Colonic mucosa (tissue), 4 donors: ENCODE data around the gene TNN. TPM values are rescaled to one million over a fixed set of nuclear protein-coding genes. Genes with fewer than 3 reads are reported as not detected.

Source experiments
- DNase-seq: peaks from one replicate; pipeline ENCODE4 v3.0.0-alpha.2; 2020
- H3K27ac ChIP-seq: fragments of 200-600 bp; one replicate; pipeline ENCODE4 v1.8.0; 2021
- H3K27me3 ChIP-seq: fragments of 200-600 bp; one replicate; pipeline ENCODE4 v1.8.0; 2021
- H3K36me3 ChIP-seq: fragments of 200-600 bp; one replicate; pipeline ENCODE4 v1.8.0; 2021
- H3K4me1 ChIP-seq: fragments of 200-600 bp; one replicate; pipeline ENCODE4 v1.8.0; 2021; ENCODE audit warnings: mild to moderate bottlenecking
- H3K4me3 ChIP-seq: fragments of 200-600 bp; one replicate; pipeline ENCODE4 v1.8.0; 2021
- H3K9ac ChIP-seq, 2 donors: one replicate each; pipeline ENCODE4 v1.7.0; 2013; ENCODE audit warnings: control low read depth in 2 of 2, low read depth in 2 of 2, low read length in 2 of 2
- H3K9me3 ChIP-seq: fragments of 200-600 bp; one replicate; pipeline ENCODE4 v1.8.0; 2021
- intact Hi-C: fragments of 100-400 bp; cut with DNase I; formaldehyde crosslinking; loops from one replicate; pipeline ENCODE4 v1.14.1; 2022
- total RNA-seq, 2 donors: library from RNA; stranded (reverse); fragmentation: NEBNext Ultra II Directional in 1 of 2; extraction: Animal tissue kit (Norgen Biotek cat#: 25700) in 1 of 2; gene quantifications; one replicate each; pipeline ENCODE4 v1.2.1, GENCODE V29; 2021
- TF ChIP-seq, protein P1 (sequence below): fragments of 200-600 bp; IDR thresholded peaks from one replicate; pipeline ENCODE4 v1.8.0; 2022; ENCODE audit warnings: antibody characterized with exemption, mild to moderate bottlenecking
- donor health status: healthy.
- donor health status: DM: no; HTN: no; CAD: no.
- donor health status: DM: no; HTN: no; CAD: no.

Gene TNN
- total RNA-seq, 2 donors from 2014 or later = 0.07 to 0.13 TPM

DNA sequence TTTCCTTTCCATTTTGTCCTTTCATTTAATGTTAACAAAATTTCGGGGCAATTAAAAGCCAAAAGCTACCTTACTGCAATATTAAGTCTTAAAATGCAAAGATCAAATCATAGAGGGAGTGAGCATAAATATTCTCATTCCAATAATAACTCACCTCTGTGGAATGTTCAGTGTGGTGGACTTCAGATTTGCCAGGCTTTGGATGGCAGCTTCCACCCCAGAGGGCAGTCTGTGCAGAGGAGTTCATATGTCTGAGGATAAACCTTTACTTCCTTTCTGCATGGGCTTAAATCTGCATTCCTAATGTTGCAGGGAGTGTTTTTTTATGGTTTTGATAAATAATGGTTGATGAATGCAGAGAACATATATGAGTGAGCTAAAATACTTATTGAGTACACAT, 108.6 kb downstream of the TNN start:
- Histone ChIP-seq H3K9me3 (no peaks in the 10 kb centered on the region), H3K27me3 (no peaks in the 10 kb centered on the region), H3K27ac (no peak overlapping the region), H3K4me3 (no peak overlapping the region), H3K4me1 (no peaks in the 10 kb centered on the region), H3K9ac (no peak overlapping the region), H3K36me3 (no peaks in the 10 kb centered on the region)
- TF ChIP-seq, protein P1, sequence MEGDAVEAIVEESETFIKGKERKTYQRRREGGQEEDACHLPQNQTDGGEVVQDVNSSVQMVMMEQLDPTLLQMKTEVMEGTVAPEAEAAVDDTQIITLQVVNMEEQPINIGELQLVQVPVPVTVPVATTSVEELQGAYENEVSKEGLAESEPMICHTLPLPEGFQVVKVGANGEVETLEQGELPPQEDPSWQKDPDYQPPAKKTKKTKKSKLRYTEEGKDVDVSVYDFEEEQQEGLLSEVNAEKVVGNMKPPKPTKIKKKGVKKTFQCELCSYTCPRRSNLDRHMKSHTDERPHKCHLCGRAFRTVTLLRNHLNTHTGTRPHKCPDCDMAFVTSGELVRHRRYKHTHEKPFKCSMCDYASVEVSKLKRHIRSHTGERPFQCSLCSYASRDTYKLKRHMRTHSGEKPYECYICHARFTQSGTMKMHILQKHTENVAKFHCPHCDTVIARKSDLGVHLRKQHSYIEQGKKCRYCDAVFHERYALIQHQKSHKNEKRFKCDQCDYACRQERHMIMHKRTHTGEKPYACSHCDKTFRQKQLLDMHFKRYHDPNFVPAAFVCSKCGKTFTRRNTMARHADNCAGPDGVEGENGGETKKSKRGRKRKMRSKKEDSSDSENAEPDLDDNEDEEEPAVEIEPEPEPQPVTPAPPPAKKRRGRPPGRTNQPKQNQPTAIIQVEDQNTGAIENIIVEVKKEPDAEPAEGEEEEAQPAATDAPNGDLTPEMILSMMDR = no peak
- intact Hi-C loops = no loop called here
- no peak for DNase-seq

DNA sequence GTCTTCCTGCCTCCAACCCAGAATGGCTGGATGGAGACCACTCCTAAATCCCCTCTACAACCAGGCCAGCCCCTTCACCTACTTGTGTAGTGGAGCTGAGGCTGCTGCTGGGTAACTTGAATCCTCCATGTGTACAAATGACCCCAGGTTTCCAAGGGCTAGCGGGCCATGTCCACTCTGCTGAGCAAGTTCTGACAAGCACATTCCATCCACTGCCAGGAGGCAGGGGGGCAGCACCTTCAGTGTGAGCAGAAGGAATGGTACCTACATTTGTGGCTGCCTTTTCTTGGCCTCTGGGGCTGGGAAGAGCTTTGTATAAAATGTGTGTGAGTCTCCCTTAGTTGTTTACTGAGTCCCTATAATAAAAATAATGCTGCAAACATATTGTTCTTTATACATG, 110.4 kb downstream of the TNN start:
- H3K4me3 ChIP-seq = no peak overlapping the region
- no peak overlapping the region for H3K9ac ChIP-seq
- H3K9me3 ChIP-seq = no peaks in the 10 kb centered on the region
- intact Hi-C loops = no loop called here
- no peaks in the 10 kb centered on the region for H3K4me1 ChIP-seq
- no peak for DNase-seq
- no peaks in the 10 kb centered on the region for H3K36me3 ChIP-seq
- TF ChIP-seq, protein P1 = no peak
- H3K27me3 ChIP-seq = no peaks in the 10 kb centered on the region
- no peak overlapping the region for H3K27ac ChIP-seq

DNA sequence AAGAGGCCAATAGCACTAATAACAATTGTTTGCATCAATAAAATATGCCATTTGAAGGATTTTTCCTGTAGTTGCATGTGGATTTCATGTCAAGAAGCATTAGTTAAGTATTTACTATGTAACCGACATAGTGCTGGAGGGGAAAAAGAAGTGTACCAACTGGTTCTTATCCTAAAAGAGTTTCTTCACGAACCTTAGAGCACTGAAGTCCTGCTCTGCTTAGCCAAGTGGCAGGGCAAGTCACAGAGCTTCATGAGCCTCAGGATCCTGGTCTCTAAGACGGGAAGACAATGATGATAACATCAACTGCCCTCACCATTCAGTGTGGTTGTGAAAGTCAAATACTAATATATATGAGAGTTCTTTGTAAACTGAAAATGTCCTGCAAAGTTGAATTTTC, 110.8 kb downstream of the TNN start:
- Histone ChIP-seq H3K27me3 (no peaks in the 10 kb centered on the region), H3K4me1 (no peaks in the 10 kb centered on the region), H3K9ac (no peak overlapping the region), H3K27ac (no peak overlapping the region), H3K36me3 (no peaks in the 10 kb centered on the region), H3K4me3 (no peak overlapping the region), H3K9me3 (no peaks in the 10 kb centered on the region)
- TF ChIP-seq, protein P1 = no peak
- intact Hi-C loops = no loop called here
- no peak for DNase-seq

DNA sequence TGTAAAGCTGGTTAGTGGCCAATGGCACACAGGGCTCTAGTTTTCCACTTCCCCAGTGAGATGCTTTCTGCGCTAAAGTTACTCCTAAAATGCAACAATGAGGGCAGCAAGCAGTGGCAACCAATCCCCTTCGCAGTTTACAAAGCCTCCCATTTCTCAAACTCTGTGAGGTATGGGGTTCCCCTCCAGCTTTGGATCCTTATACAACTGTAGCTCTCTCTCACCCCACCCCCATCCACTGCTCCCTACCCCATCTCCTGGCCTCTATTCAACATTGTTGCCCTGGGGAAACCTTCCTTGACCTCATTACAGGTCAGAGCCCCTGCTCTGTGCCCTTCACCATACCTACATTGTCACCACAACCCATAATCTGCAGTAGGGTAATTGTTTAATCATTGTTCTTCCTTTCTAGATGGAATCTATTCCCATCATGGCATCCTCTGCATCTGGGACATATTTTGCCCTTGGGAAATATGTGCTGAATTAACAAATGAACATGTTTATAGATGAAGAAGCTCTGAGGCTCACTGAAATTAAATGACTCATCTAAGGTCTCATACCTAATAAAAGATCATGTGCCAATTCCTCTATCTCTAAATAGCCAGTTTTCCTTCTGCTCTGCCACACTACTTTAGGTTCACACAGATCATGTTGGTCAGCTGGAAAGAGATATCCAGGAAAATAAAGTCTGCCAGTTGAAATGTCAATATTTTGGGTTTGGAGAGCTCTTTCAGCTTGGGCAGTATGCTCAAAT, 112.4 kb downstream of the TNN start:
- H3K27me3 ChIP-seq = no peaks in the 10 kb centered on the region

DNA sequence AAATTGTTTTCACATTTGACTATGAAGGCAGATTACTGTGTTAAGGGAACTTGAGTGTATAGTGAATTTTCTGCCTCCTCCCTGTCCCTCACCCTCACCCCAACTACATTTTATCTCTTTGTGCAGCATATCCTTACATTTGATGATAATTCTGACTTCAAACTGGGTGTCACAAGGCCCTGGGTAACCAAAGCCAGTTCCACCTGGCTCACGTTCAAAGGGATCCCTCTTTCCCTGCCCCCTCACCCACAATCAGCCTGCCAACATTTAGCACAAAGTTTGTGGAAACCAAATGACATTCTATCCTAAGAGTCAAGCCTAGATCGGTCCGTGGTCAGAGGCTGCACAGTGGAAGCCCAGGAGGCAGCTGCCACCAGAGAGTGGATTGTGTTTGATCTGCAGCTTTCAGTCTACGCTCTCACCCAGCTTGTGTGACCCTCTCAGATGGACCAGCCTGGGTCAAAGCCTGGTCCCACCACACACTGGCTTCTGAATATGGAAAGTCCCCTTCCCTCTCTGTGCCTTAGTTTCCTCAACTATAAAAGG, 114.6 kb downstream of the TNN start:
- intact Hi-C loops = no loop called here
- DNase-seq = no peak
- H3K27me3 ChIP-seq = no peaks in the 10 kb centered on the region
- H3K36me3 ChIP-seq = no peaks in the 10 kb centered on the region
- TF ChIP-seq, protein P1 = no peak
- no peak overlapping the region for H3K27ac ChIP-seq
- H3K9me3 ChIP-seq = no peaks in the 10 kb centered on the region
- no peak overlapping the region for H3K4me3 ChIP-seq
- H3K4me1 ChIP-seq = no peaks in the 10 kb centered on the region
- H3K9ac ChIP-seq = no peak overlapping the region

More for the DNA sequence above, 112.4 kb downstream of the TNN start:
- Histone ChIP-seq H3K4me3 (no peak overlapping the region), H3K27ac (no peak overlapping the region), H3K4me1 (no peaks in the 10 kb centered on the region), H3K9me3 (no peaks in the 10 kb centered on the region), H3K36me3 (no peaks in the 10 kb centered on the region), H3K9ac (no peak overlapping the region)
- TF ChIP-seq, protein P1 = no peak
- no peak for DNase-seq
- intact Hi-C loops = no loop called here
